HEK293 (cell line): Measurements from ENCODE around the gene AFF3.
"Not testable (repeated sequence)": the region's sequence is repeated elsewhere in the genome, so short reads cannot be mapped to it uniquely, and the experiment has no call there.

Source experiments
- CTCF ChIA-PET: fragments of 350-600 bp; formaldehyde crosslinking; extraction: SDS; loops from one replicate; lab custom pipeline; 2021; ENCODE audit warnings: antibody characterized with exemption; lab: Yijun Ruan, JAX
- POLR2A ChIA-PET: fragments of 300-600 bp; formaldehyde crosslinking; extraction: SDS; loops from one replicate; lab custom pipeline; 2020; ENCODE audit warnings: antibody characterized with exemption, inconsistent platforms; lab: Yijun Ruan, JAX
- H3K27ac ChIP-seq: fragments of 200-500 bp; sonication (Bioruptor generic); 2 replicates; pipeline ENCODE4 v1.5.1; 2014; ENCODE audit warnings: low read depth, low read length, control low read depth, inconsistent platforms; ENCODE audit errors: extremely low read depth
- H3K36me3 ChIP-seq, 2 experiments: fragments of 200-500 bp in 1 of 2; sonication (Bioruptor generic) in 1 of 2; 1 replicate in 1 of 2; 2 replicates in 1 of 2; pipeline ENCODE4 v1.5.1; 2014 to 2017; ENCODE audit warnings: inconsistent platforms in 2 of 2, low read length in 2 of 2; ENCODE audit not compliant: control insufficient read depth in 2 of 2, insufficient read depth in 1 of 2
- H3K4me1 ChIP-seq: fragments of 200-500 bp; sonication (Bioruptor generic); 2 replicates; pipeline ENCODE4 v1.5.1; 2014; ENCODE audit warnings: mild to moderate bottlenecking, low read length, inconsistent platforms; ENCODE audit not compliant: control insufficient read depth, insufficient read depth
- H3K4me3 ChIP-seq: 2 replicates; pipeline ENCODE4 v1.5.1; 2011; ENCODE audit warnings: low read depth, mild to moderate bottlenecking, control low read depth, low read length, moderate library complexity
- H3K9me3 ChIP-seq: fragments of 200-500 bp; sonication (Bioruptor generic); 2 replicates; pipeline ENCODE4 v1.5.1; 2014; ENCODE audit warnings: low read depth, low read length, inconsistent platforms; ENCODE audit not compliant: control insufficient read depth, insufficient read depth
- KLF8 ChIP-seq: fragments of 450-650 bp; formaldehyde crosslinking; IDR thresholded peaks from 2 replicates; pipeline ENCODE4 v1.5.1; 2016; ENCODE audit warnings: missing biosample characterization, missing genetic modification characterization
- MEIS1 ChIP-seq: sonication (generic); formaldehyde crosslinking; IDR thresholded peaks from 2 replicates; pipeline ENCODE4 v1.8.1; 2022; ENCODE audit warnings: missing genetic modification reagents, mild to moderate bottlenecking, borderline replicate concordance
- TRIM28 ChIP-seq: IDR thresholded peaks from 2 replicates; pipeline ENCODE4 v1.6.1; 2011; ENCODE audit warnings: low read length, control low read depth, borderline replicate concordance
- ZBTB17 ChIP-seq: fragments of 450-650 bp; formaldehyde crosslinking; IDR thresholded peaks from 2 replicates; pipeline ENCODE4 v1.5.1; 2016; ENCODE audit warnings: missing biosample characterization, missing genetic modification characterization
- ZBTB7A ChIP-seq: fragments of 450-650 bp; formaldehyde crosslinking; IDR thresholded peaks from 2 replicates; pipeline ENCODE4 v1.5.1; 2016; ENCODE audit warnings: low read depth, missing biosample characterization, missing genetic modification characterization
- ZIC2 ChIP-seq: fragments of 450-650 bp; formaldehyde crosslinking; IDR thresholded peaks from 2 replicates; pipeline ENCODE4 v1.5.1; 2016; ENCODE audit warnings: missing biosample characterization, missing genetic modification characterization
- ZNF423 ChIP-seq: fragments of 450-650 bp; formaldehyde crosslinking; IDR thresholded peaks from 2 replicates; pipeline ENCODE4 v1.5.1; 2016; ENCODE audit warnings: missing biosample characterization, missing genetic modification characterization
- ZNF426 ChIP-seq: fragments of 450-650 bp; formaldehyde crosslinking; IDR thresholded peaks from 2 replicates; pipeline ENCODE4 v1.5.1; 2017; ENCODE audit warnings: missing biosample characterization, missing genetic modification characterization, mild to moderate bottlenecking, inconsistent platforms, moderate library complexity
- ZNF561 ChIP-seq: fragments of 450-650 bp; IDR thresholded peaks from 2 replicates; pipeline ENCODE4 v1.5.1; 2018; ENCODE audit warnings: missing biosample characterization, missing genetic modification characterization, borderline replicate concordance
- ZNF777 ChIP-seq: fragments of 450-650 bp; formaldehyde crosslinking; IDR thresholded peaks from 2 replicates; pipeline ENCODE4 v1.5.1; 2017; ENCODE audit warnings: missing biosample characterization, missing genetic modification characterization, borderline replicate concordance
- ZNF843 ChIP-seq: fragments of 450-650 bp; formaldehyde crosslinking; IDR thresholded peaks from 2 replicates; pipeline ENCODE4 v1.5.1; 2016; ENCODE audit warnings: missing biosample characterization, missing genetic modification characterization
- TF ChIP-seq, protein P1 (sequence below): fragments of 450-650 bp; IDR thresholded peaks from 2 replicates; pipeline ENCODE4 v1.5.1; 2018; ENCODE audit warnings: missing biosample characterization, mild to moderate bottlenecking, missing genetic modification characterization
- TF ChIP-seq, protein P2 (sequence below): fragments of 450-650 bp; formaldehyde crosslinking; IDR thresholded peaks from 2 replicates; pipeline ENCODE4 v1.5.1; 2016; ENCODE audit warnings: missing biosample characterization, missing genetic modification characterization

AFF3 gene

DNA sequence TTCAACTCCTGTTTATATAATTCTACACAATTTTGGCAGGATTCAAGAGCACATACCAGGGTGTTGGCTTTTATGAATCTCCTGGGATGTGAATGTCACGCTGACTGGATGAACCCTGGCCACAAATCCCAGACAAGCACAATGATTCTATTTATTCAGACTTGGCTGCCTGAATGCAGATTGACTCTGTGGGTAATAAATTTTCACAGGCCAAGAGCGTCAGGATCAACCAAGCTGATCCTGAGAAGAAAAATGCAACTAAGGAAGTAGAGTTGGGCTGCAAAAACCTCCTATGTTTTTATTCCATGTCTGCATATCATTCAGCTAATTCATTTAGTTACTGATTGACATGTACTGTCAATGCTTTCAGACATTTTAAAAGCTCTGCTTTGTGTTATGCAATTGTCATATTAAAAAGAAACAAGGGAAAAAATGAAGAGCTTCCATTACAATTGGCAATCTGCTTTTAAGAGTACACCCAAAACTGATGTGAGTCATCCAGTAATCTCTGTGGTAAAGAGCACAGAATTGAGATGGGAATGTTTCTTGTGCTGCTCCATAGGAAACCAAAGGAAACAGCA is 479.5 kb downstream of the AFF3 start:
- H3K4me1 ChIP-seq = peaks cover 8% of the 10 kb centered on the region; the same call in 1 of the 2 replicates
- H3K9me3 ChIP-seq = no peaks in the 10 kb centered on the region
- POLR2A ChIA-PET = no interaction called here
- no peaks in the 10 kb centered on the region for H3K36me3 ChIP-seq
- CTCF ChIA-PET = no interaction called here
- TF ChIP-seq ZBTB17 (tag by site-specific recombination) = peak; percentile 40; the same call in 1 of the 2 replicates
- no peak for TF ChIP-seq ZNF423 (tag by site-specific recombination)
- peak; percentile 50; the same call in 1 of the 2 replicates for TF ChIP-seq MEIS1
- 0 out of 2 replicates have a peak, but pooled peaks have one; percentile 36 for TF ChIP-seq ZNF843 (tag by site-specific recombination)
- TF ChIP-seq, protein P1, sequence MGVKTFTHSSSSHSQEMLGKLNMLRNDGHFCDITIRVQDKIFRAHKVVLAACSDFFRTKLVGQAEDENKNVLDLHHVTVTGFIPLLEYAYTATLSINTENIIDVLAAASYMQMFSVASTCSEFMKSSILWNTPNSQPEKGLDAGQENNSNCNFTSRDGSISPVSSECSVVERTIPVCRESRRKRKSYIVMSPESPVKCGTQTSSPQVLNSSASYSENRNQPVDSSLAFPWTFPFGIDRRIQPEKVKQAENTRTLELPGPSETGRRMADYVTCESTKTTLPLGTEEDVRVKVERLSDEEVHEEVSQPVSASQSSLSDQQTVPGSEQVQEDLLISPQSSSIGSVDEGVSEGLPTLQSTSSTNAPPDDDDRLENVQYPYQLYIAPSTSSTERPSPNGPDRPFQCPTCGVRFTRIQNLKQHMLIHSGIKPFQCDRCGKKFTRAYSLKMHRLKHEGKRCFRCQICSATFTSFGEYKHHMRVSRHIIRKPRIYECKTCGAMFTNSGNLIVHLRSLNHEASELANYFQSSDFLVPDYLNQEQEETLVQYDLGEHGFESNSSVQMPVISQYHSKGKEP (tag by site-specific recombination) = peak; percentile 20; the same call in 1 of the 2 replicates
- H3K27ac ChIP-seq = peak overlapping the region; percentile 57
- H3K4me3 ChIP-seq = no peak overlapping the region

DNA sequence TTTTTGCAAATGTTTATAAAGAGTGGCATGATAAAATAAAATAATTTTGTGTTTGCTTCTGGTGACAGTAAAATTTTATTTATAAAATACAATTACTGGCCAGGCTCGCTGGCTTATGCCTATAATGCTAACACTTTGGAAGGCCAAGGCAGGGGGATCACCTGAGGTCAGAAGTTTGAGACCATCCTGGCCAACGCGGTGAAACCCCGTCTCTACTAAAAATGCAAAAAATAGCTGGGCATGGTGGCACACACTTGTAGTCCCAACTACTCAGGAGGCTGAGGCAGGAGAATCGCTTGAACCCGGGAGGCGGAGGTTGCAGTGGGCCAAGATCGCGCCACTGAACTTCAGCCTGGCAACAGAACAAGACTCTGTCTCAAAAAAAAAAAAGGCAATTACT is 480.6 kb downstream of the AFF3 start:
- H3K36me3 ChIP-seq, H3K27ac ChIP-seq, H3K4me3 ChIP-seq, H3K9me3 ChIP-seq, CTCF ChIA-PET, POLR2A ChIA-PET, H3K4me1 ChIP-seq: not testable (repeated sequence)

DNA sequence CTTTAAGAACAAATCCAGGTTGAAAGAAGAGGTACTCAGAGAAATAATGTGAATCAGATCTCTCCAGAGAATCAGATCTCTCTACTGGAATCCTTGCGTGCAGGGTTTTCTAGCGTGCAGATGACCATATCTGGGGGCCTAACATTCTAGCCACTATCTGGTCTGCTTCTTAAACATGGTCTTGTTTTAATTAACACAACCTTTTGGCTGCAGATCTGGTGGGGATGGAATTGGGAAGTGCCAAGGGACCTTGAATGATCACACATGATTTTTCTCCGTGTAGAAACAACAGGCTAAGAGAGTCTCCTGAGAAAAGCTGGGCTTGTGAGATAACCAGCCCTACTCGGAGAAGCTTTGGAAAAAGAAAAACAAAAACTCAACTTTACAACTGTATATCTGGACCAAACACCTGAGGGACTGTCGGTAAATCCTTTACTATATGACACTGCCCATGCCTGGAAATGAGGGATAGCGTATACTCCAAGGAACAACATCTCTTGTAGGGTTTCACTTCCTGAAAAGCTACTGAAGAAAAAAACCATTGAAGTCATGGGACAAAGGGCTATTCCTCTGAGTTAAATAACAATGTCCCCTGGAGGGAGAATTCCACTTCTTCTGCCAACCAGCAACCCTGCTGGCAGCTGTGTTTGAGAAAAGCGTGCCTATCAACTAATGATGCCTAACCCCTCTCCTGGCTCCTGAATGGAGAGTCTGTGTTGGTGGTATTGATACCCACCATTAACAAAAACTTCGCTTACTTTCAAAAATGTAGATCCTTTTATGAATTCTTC is 481.6 kb downstream of the AFF3 start:
- ChIA-PET POLR2A (no interaction called here), CTCF (no interaction called here)
- TF ChIP-seq ZNF777 (tag by site-specific recombination) = no peak
- no peak for TF ChIP-seq ZBTB7A (tag by site-specific recombination)
- TF ChIP-seq, protein P2, sequence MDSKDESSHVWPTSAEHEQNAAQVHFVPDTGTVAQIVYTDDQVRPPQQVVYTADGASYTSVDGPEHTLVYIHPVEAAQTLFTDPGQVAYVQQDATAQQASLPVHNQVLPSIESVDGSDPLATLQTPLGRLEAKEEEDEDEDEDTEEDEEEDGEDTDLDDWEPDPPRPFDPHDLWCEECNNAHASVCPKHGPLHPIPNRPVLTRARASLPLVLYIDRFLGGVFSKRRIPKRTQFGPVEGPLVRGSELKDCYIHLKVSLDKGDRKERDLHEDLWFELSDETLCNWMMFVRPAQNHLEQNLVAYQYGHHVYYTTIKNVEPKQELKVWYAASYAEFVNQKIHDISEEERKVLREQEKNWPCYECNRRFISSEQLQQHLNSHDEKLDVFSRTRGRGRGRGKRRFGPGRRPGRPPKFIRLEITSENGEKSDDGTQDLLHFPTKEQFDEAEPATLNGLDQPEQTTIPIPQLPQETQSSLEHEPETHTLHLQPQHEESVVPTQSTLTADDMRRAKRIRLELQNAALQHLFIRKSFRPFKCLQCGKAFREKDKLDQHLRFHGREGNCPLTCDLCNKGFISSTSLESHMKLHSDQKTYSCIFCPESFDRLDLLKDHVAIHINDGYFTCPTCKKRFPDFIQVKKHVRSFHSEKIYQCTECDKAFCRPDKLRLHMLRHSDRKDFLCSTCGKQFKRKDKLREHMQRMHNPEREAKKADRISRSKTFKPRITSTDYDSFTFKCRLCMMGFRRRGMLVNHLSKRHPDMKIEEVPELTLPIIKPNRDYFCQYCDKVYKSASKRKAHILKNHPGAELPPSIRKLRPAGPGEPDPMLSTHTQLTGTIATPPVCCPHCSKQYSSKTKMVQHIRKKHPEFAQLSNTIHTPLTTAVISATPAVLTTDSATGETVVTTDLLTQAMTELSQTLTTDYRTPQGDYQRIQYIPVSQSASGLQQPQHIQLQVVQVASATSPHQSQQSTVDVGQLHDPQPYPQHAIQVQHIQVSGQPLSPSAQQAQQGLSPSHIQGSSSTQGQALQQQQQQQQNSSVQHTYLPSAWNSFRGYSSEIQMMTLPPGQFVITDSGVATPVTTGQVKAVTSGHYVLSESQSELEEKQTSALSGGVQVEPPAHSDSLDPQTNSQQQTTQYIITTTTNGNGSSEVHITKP (tag by site-specific recombination) = no peak
- TF ChIP-seq ZNF426 (tag by site-specific recombination) = no peak
- no peak for TF ChIP-seq KLF8 (tag by site-specific recombination)
- TF ChIP-seq TRIM28 = no peak
- no peak for TF ChIP-seq ZNF561
- TF ChIP-seq ZIC2 = no peak
- H3K4me3 ChIP-seq = no peak overlapping the region
- H3K27ac ChIP-seq = no peak overlapping the region
- peaks cover 8% of the 10 kb centered on the region; the same call in 1 of the 2 replicates for H3K4me1 ChIP-seq
- H3K9me3 ChIP-seq = no peaks in the 10 kb centered on the region
- no peaks in the 10 kb centered on the region for H3K36me3 ChIP-seq
